ENCODE measurements around the gene ZNF536. TPM values are rescaled to one million over a fixed set of nuclear protein-coding genes. Genes with fewer than 3 reads are reported as not detected.
"Not testable (repeated sequence)": the region's sequence is repeated elsewhere in the genome, so short reads cannot be mapped to it uniquely, and the experiment has no call there.

The ZNF536 gene
- total and polyA plus RNA-seq, 2 donors (not counting 1 experiment from before 2014, with no cell fraction given): not detected

GRCh38 chr19:30444686-30445232, 72.6 kb downstream of the ZNF536 start:
- Histone ChIP-seq H3K36me3 (replicated peaks in 1 of 2; ENCODE audit: control extremely low read depth in 1 of 2, control insufficient read depth in 1 of 2, extremely low read depth in 1 of 2, insufficient read depth in 2 of 2, low read length in 1 of 2) (no peaks in the 10 kb centered on the region), H3K4me2 (replicated peaks; ENCODE audit: low read depth, low read length, poor library complexity, severe bottlenecking) (no peak overlapping the region), H3K27ac (ENCODE audit: low read length in 2 of 2) (no peak overlapping the region), H3K4me1 (ENCODE audit: control insufficient read depth in 2 of 2, insufficient read depth in 2 of 2, low read length in 2 of 2) (no peaks in the 10 kb centered on the region), H3K79me2 (ENCODE audit: control insufficient read depth, insufficient read depth, low read length) (no peaks in the 10 kb centered on the region), H3K9ac (ENCODE audit: low read length) (no peak overlapping the region), H2AFZ (ENCODE audit: insufficient read depth, low read depth, low read length, poor library complexity, severe bottlenecking) (no peak overlapping the region), H3K27me3 (replicated peaks in 1 of 4; ENCODE audit: control extremely low read depth in 1 of 4, control insufficient read depth in 3 of 4, insufficient read depth in 4 of 4, low read length in 3 of 4) (no peaks in the 10 kb centered on the region), H3K4me3 (ENCODE audit: control extremely low read depth in 1 of 5, extremely low read depth in 1 of 5, insufficient read depth in 1 of 5, low read depth in 2 of 5, low read length in 4 of 5) (no peak overlapping the region), H3K9me3 (ENCODE audit: control extremely low read depth in 1 of 3, control insufficient read depth in 2 of 3, insufficient read depth in 1 of 3, low read length in 2 of 3) (peaks cover 0 to 42% (median 0%) of the 10 kb centered on the region in 3 donors), H4K20me1 (ENCODE audit: control insufficient read depth, insufficient read depth, low read length, poor library complexity, severe bottlenecking) (no peaks in the 10 kb centered on the region)
- WGBS (ENCODE audit: insufficient coverage): 98% methylated on average over 29 of the region's 29 CpGs
- H3K9me3 Mint-ChIP-seq (ENCODE audit: insufficient read depth): no peaks in the 10 kb centered on the region
- CTCF ChIA-PET: no interaction called here
- H3K4me3 Mint-ChIP-seq: no peak overlapping the region
- no peak for ATAC-seq (ENCODE audit: low read depth)
- no peak overlapping the region for H3K27ac Mint-ChIP-seq
- intact Hi-C loops (cut with micrococcal nuclease): no loop called here
- no peaks in the 10 kb centered on the region for H3K27me3 Mint-ChIP-seq
- H3K4me1 Mint-ChIP-seq: no peaks in the 10 kb centered on the region
- POLR2A ChIA-PET: no interaction called here
- no peak for TF ChIP-seq EZH2 (IDR thresholded peaks at IDR 0.05; ENCODE audit: borderline replicate concordance, insufficient read depth, low read depth, low read length, poor library complexity, severe bottlenecking)
- no peak for TF ChIP-seq CTCF (IDR thresholded peaks at IDR 0.05)
- no peak for DNase-seq

GRCh38 chr19:30445385-30445784, 73.2 kb downstream of the ZNF536 start:
- WGBS (ENCODE audit: insufficient coverage): 95% methylated on average over 29 of the region's 29 CpGs
- intact Hi-C loops (cut with micrococcal nuclease): no loop called here
- Mint-ChIP-seq H3K4me3 (no peak overlapping the region), H3K9me3 (ENCODE audit: insufficient read depth) (no peaks in the 10 kb centered on the region), H3K27me3 (no peaks in the 10 kb centered on the region), H3K4me1 (peaks cover 2% of the 10 kb centered on the region), H3K27ac (no peak overlapping the region)
- Histone ChIP-seq H3K4me3 (ENCODE audit: control extremely low read depth in 1 of 5, extremely low read depth in 1 of 5, insufficient read depth in 1 of 5, low read depth in 2 of 5, low read length in 4 of 5) (no peak overlapping the region), H3K79me2 (ENCODE audit: control insufficient read depth, insufficient read depth, low read length) (no peaks in the 10 kb centered on the region), H3K4me1 (ENCODE audit: control insufficient read depth in 2 of 2, insufficient read depth in 2 of 2, low read length in 2 of 2) (no peaks in the 10 kb centered on the region), H3K27me3 (replicated peaks in 1 of 4; ENCODE audit: control extremely low read depth in 1 of 4, control insufficient read depth in 3 of 4, insufficient read depth in 4 of 4, low read length in 3 of 4) (no peaks in the 10 kb centered on the region), H3K9me3 (ENCODE audit: control extremely low read depth in 1 of 3, control insufficient read depth in 2 of 3, insufficient read depth in 1 of 3, low read length in 2 of 3) (peaks cover 0 to 36% (median 0%) of the 10 kb centered on the region in 3 donors), H3K36me3 (replicated peaks in 1 of 2; ENCODE audit: control extremely low read depth in 1 of 2, control insufficient read depth in 1 of 2, extremely low read depth in 1 of 2, insufficient read depth in 2 of 2, low read length in 1 of 2) (no peaks in the 10 kb centered on the region), H3K4me2 (replicated peaks; ENCODE audit: low read depth, low read length, poor library complexity, severe bottlenecking) (no peak overlapping the region), H3K9ac (ENCODE audit: low read length) (no peak overlapping the region), H2AFZ (ENCODE audit: insufficient read depth, low read depth, low read length, poor library complexity, severe bottlenecking) (no peak overlapping the region), H4K20me1 (ENCODE audit: control insufficient read depth, insufficient read depth, low read length, poor library complexity, severe bottlenecking) (no peaks in the 10 kb centered on the region), H3K27ac (ENCODE audit: low read length in 2 of 2) (no peak overlapping the region)
- TF ChIP-seq CTCF (IDR thresholded peaks at IDR 0.05): no peak
- TF ChIP-seq EZH2 (IDR thresholded peaks at IDR 0.05; ENCODE audit: borderline replicate concordance, insufficient read depth, low read depth, low read length, poor library complexity, severe bottlenecking): no peak
- ATAC-seq (ENCODE audit: low read depth): no peak
- CTCF ChIA-PET: no interaction called here
- POLR2A ChIA-PET: no interaction called here
- no peak for DNase-seq

DNA sequence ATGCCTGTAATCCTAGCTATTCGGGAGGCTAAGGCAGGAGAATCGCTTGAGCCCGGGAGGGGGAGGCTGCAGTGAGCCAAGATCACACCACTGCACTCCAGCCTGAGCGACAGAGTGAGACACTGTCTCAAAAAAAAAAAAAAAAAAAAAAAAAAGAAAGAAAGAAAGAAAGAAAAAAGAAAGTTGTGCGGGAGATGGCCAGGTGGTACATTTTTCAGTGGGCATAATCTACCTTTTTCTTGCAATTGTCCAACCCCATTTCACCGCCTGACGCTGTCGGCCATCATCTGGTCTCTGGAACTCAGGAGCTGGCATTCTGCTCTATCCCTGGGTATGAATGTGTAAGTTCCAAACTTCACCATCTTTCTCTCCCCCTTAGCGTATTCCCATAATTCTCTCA, 73.9 kb downstream of the ZNF536 start:
- H3K4me1 ChIP-seq (ENCODE audit: control insufficient read depth in 2 of 2, insufficient read depth in 2 of 2, low read length in 2 of 2); H3K27me3 ChIP-seq (replicated peaks in 1 of 4; ENCODE audit: control extremely low read depth in 1 of 4, control insufficient read depth in 3 of 4, insufficient read depth in 4 of 4, low read length in 3 of 4); DNase-seq; H3K27ac Mint-ChIP-seq; POLR2A ChIA-PET; H4K20me1 ChIP-seq (ENCODE audit: control insufficient read depth, insufficient read depth, low read length, poor library complexity, severe bottlenecking); H3K4me3 ChIP-seq (ENCODE audit: control extremely low read depth in 1 of 5, extremely low read depth in 1 of 5, insufficient read depth in 1 of 5, low read depth in 2 of 5, low read length in 4 of 5); H3K4me1 Mint-ChIP-seq; ATAC-seq (ENCODE audit: low read depth); H3K79me2 ChIP-seq (ENCODE audit: control insufficient read depth, insufficient read depth, low read length); H3K9ac ChIP-seq (ENCODE audit: low read length); H3K9me3 Mint-ChIP-seq (ENCODE audit: insufficient read depth); H3K27me3 Mint-ChIP-seq; H3K36me3 ChIP-seq (replicated peaks in 1 of 2; ENCODE audit: control extremely low read depth in 1 of 2, control insufficient read depth in 1 of 2, extremely low read depth in 1 of 2, insufficient read depth in 2 of 2, low read length in 1 of 2); CTCF ChIA-PET; H2AFZ ChIP-seq (ENCODE audit: insufficient read depth, low read depth, low read length, poor library complexity, severe bottlenecking); H3K27ac ChIP-seq (ENCODE audit: low read length in 2 of 2); intact Hi-C loops (cut with micrococcal nuclease); H3K4me3 Mint-ChIP-seq; H3K4me2 ChIP-seq (replicated peaks; ENCODE audit: low read depth, low read length, poor library complexity, severe bottlenecking): not testable (repeated sequence)
- peaks cover 0 to 34% (median 0%) of the 10 kb centered on the region in 3 donors for H3K9me3 ChIP-seq (ENCODE audit: control extremely low read depth in 1 of 3, control insufficient read depth in 2 of 3, insufficient read depth in 1 of 3, low read length in 2 of 3)
- WGBS (ENCODE audit: insufficient coverage): 100% methylated on average over 3 of the region's 9 CpGs

All from B cell (primary cell).